ENCODE data around the gene B3GALT2. TPM values are rescaled to one million over a fixed set of nuclear protein-coding genes. Genes with fewer than 3 reads are reported as not detected.

The B3GALT2 gene
- total and polyA plus RNA-seq, 2 of the 8 experiments (the other 6 are each of a cell fraction or from before 2014, with no cell fraction given), result not detected

- H2BK5ac ChIP-seq (ENCODE audit: low read depth, low read length), result no peak overlapping the region
- no peaks in the 10 kb centered on the region for H3K9me3 ChIP-seq (ENCODE audit: insufficient read depth in 2 of 2, low read depth in 1 of 2, low read length in 1 of 2)
- no peaks in the 10 kb centered on the region for H4K20me1 ChIP-seq (replicated peaks in 1 of 2; ENCODE audit: control insufficient read depth in 1 of 2, insufficient read depth in 2 of 2, low read length in 2 of 2)
- no peak overlapping the region for H3K18ac ChIP-seq (ENCODE audit: extremely low read depth, low read length)
- CTCF ChIA-PET (ENCODE audit: partially characterized antibody), result interaction anchor here (0.8 to 1.6 kb wide), 3 partner anchors 13 to 1614 kb away, joined by 3 to 4 read pairs (median 4); no protein-coding TSS in a partner anchor
- peaks cover 4% of the 10 kb centered on the region; the same call in 1 of the 2 replicates for H3K79me1 ChIP-seq (ENCODE audit: low read depth, low read length)
- H3K4me3 ChIP-seq (ENCODE audit: extremely low read depth in 1 of 4, insufficient read depth in 2 of 4, low read depth in 3 of 4, low read length in 4 of 4), result no peak overlapping the region
- H2BK12ac ChIP-seq (ENCODE audit: low read depth, low read length), result no peak overlapping the region
- H3K4ac ChIP-seq (replicated peaks; ENCODE audit: insufficient read length, low read depth, low read length), result no peak overlapping the region
- no peaks in the 10 kb centered on the region for H3K27me3 ChIP-seq (replicated peaks in 1 of 4; ENCODE audit: control insufficient read depth in 3 of 4, extremely low read depth in 1 of 4, insufficient read depth in 3 of 4, low read length in 3 of 4)
- H3K9ac ChIP-seq (replicated peaks in 1 of 4; ENCODE audit: extremely low read depth in 1 of 4, low read depth in 3 of 4, low read length in 3 of 4), result no peak overlapping the region
- no peak overlapping the region for H2AK5ac ChIP-seq (ENCODE audit: low read depth, low read length)
- H2BK20ac ChIP-seq (ENCODE audit: low read length), result no peak overlapping the region
- H3K36me3 ChIP-seq (ENCODE audit: control insufficient read depth in 2 of 4, insufficient read depth in 4 of 4, low read length in 3 of 4), result peaks cover 0 to 57% (median 13%) of the 10 kb centered on the region in 4 experiments; a peak in 6 of 8 replicates
- no peak overlapping the region for H3K23ac ChIP-seq (ENCODE audit: insufficient read length)
- H3K79me2 ChIP-seq (ENCODE audit: control insufficient read depth in 1 of 2, insufficient read depth in 2 of 2, low read length in 2 of 2), result peaks cover 0 to 13% of the 10 kb centered on the region in 2 experiments; a peak in 2 of 4 replicates
- no peak overlapping the region for H4K5ac ChIP-seq (ENCODE audit: insufficient read length, low read depth, low read length)
- no peak overlapping the region for H4K8ac ChIP-seq (ENCODE audit: extremely low read depth, insufficient read depth, low read length)
- H3K4me1 ChIP-seq (replicated peaks in 1 of 4; ENCODE audit: control insufficient read depth in 3 of 4, insufficient read depth in 4 of 4, low read length in 3 of 4), result peaks cover 0 to 8% (median 3%) of the 10 kb centered on the region in 4 experiments; a peak in 2 of 7 replicates
- H2BK15ac ChIP-seq (ENCODE audit: low read length), result no peak overlapping the region
- no peak overlapping the region for H2AFZ ChIP-seq (ENCODE audit: low read length)
- H3K27ac ChIP-seq (ENCODE audit: low read depth, low read length), result no peak overlapping the region
- H3K23me2 ChIP-seq (ENCODE audit: low read depth, low read length), result no peaks in the 10 kb centered on the region
- 90% methylated on average over 3 of the region's 3 CpGs; no CpG with 5 or more reads in 1 of the 2 experiments for WGBS, 2 experiments (ENCODE audit: extremely low coverage in 1 of 2, insufficient coverage in 1 of 2, insufficient read length in 1 of 2, insufficient replicate concordance in 2 of 2, low coverage in 1 of 2, low lambda C conversion rate in 2 of 2, missing lambda C conversion rate in 1 of 2)
- no peak for DNase-seq (ENCODE audit: low read depth in 1 of 2, low spot score in 2 of 2)
- H3K14ac ChIP-seq (ENCODE audit: insufficient read length), result no peak overlapping the region
- no peak overlapping the region for H3K4me2 ChIP-seq (ENCODE audit: insufficient read depth in 1 of 2, low read depth in 2 of 2, low read length in 2 of 2)
- no peak overlapping the region for H2BK120ac ChIP-seq (replicated peaks; ENCODE audit: low read depth, low read length)
- FAIRE-seq, result no peak
- POLR2A ChIA-PET (ENCODE audit: partially characterized antibody), result interaction anchor here (0.9 to 2.0 kb wide), 2 partner anchors 37 to 83 kb away, joined by 3 to 5 read pairs; partner anchors contain the start of genes GLRX2 and UCHL5
- H3K56ac ChIP-seq (replicated peaks; ENCODE audit: insufficient read length, low read depth, low read length), result no peak overlapping the region
- no peak overlapping the region for H4K91ac ChIP-seq (replicated peaks; ENCODE audit: insufficient read length, low read length)
- TF ChIP-seq KDM1A (IDR thresholded peaks at IDR 0.05; ENCODE audit: borderline replicate concordance, low read length), result no peak
- no peak for TF ChIP-seq SUZ12 (IDR thresholded peaks at IDR 0.05; ENCODE audit: low read length)
- no peak for TF ChIP-seq ATF3 (IDR thresholded peaks at IDR 0.05; ENCODE audit: insufficient read depth, low read depth, low read length)
- no peak for TF ChIP-seq POLR2A (IDR thresholded peaks at IDR 0.05; ENCODE audit: control extremely low read depth in 1 of 2, low read depth in 2 of 2, low read length in 2 of 2)
- TF ChIP-seq HDAC6 (IDR thresholded peaks at IDR 0.05; ENCODE audit: low read depth, low read length), result no peak
- no peak for TF ChIP-seq KDM5A (IDR thresholded peaks at IDR 0.05; ENCODE audit: low read length)
- no peak for TF ChIP-seq MAFK (IDR thresholded peaks at IDR 0.05; ENCODE audit: low read depth, low read length)
- no peak for TF ChIP-seq FOSL1 (IDR thresholded peaks at IDR 0.05; ENCODE audit: insufficient read depth, low read depth, low read length)
- TF ChIP-seq BRCA1 (IDR thresholded peaks at IDR 0.05; ENCODE audit: low read depth, low read length), result no peak
- TF ChIP-seq CBX8 (IDR thresholded peaks at IDR 0.05; ENCODE audit: borderline replicate concordance, low read depth, low read length), result no peak
- no peak for TF ChIP-seq TEAD4 (IDR thresholded peaks at IDR 0.05; ENCODE audit: low read depth, low read length)
- TF ChIP-seq PHF8 (conservative IDR thresholded peaks at IDR 0.05; ENCODE audit: low read depth, low read length), result no peak
- TF ChIP-seq SP2 (IDR thresholded peaks at IDR 0.05; ENCODE audit: low read length), result no peak
- no peak for TF ChIP-seq TBP (IDR thresholded peaks at IDR 0.05; ENCODE audit: low read depth, low read length)
- no peak for TF ChIP-seq EGR1 (IDR thresholded peaks at IDR 0.05; ENCODE audit: borderline replicate concordance, low read depth, low read length)
Observed at GRCh38 chr1:193141804-193142203, 44.6 kb downstream of the B3GALT2 start.
